ENCODE results near the gene MLH1.

The MLH1 gene

DNA sequence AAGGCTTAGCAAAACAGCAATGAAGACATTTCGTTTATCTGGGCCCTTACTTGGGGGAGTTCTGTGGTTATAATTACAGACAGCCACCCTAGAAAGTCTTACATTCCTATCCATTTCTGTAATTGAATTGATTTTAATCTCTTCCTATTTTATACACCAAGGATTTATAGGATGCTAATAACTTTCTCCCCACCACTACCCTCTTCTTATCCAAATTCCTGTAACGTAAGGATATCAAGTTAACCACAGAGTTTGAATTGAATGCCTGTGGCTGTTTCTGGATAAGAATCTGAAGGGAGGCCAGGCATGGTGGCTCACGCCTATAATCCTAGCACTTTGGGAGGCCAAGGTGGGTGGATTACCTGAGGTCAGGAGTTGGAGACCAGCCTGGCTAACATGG lies 78.6 kb downstream of the MLH1 start:
- DNase-seq (ENCODE audit: low read depth): no peak
- TF ChIP-seq, protein P1, sequence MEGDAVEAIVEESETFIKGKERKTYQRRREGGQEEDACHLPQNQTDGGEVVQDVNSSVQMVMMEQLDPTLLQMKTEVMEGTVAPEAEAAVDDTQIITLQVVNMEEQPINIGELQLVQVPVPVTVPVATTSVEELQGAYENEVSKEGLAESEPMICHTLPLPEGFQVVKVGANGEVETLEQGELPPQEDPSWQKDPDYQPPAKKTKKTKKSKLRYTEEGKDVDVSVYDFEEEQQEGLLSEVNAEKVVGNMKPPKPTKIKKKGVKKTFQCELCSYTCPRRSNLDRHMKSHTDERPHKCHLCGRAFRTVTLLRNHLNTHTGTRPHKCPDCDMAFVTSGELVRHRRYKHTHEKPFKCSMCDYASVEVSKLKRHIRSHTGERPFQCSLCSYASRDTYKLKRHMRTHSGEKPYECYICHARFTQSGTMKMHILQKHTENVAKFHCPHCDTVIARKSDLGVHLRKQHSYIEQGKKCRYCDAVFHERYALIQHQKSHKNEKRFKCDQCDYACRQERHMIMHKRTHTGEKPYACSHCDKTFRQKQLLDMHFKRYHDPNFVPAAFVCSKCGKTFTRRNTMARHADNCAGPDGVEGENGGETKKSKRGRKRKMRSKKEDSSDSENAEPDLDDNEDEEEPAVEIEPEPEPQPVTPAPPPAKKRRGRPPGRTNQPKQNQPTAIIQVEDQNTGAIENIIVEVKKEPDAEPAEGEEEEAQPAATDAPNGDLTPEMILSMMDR (conservative IDR thresholded peaks at IDR 0.05; ENCODE audit: control insufficient read depth, insufficient read depth, low read depth, low read length): no peak
- H3K4me3 ChIP-seq (ENCODE audit: control insufficient read depth, low read depth, low read length): no peak overlapping the region

DNA sequence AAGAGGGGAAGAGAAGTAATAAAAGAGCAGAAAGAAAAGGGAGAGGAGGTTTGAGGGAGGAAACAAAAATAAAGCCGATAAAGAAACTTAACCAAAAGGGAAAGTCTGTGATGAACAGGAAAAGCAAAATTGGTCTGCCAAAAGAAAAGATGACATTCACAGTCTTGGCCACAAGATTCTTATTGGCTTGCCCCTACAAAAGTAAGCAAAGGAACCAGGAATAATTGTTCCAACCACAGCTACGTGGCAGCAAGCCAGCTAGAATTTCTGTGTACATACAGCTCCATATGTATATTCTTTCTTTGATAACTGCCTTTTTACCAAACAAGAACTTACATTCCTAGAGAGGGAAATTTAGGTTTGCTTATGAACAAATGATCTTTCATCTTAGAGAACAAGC lies 79.6 kb downstream of the MLH1 start:
- no peak overlapping the region for H3K4me3 ChIP-seq (ENCODE audit: control insufficient read depth, low read depth, low read length)
- DNase-seq (ENCODE audit: low read depth): peak; percentile 82
- TF ChIP-seq, protein P1 (conservative IDR thresholded peaks at IDR 0.05; ENCODE audit: control insufficient read depth, insufficient read depth, low read depth, low read length): no peak

DNA sequence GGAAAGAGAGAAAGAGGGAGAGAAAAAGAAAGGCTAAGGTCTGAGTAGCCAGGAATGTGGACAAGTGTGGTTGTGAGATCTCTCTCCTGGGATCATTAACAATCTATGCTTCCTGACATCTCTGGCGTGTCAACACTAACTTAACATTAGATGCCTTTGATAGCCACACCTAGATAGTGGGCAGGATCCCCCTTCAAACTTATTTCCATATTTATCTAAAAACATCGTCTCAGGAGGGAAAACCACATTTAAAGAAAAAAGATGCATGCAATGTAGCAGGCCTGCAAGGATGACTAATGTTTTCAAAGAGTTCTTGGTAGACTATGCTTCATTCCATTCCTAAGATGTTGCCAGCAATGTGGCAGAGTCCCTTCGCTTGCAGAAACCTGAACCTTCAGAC lies 80.9 kb downstream of the MLH1 start:
- no peak overlapping the region for H3K4me3 ChIP-seq (ENCODE audit: control insufficient read depth, low read depth, low read length)
- peak; percentile 73 for DNase-seq (ENCODE audit: low read depth)
- TF ChIP-seq, protein P1 (conservative IDR thresholded peaks at IDR 0.05; ENCODE audit: control insufficient read depth, insufficient read depth, low read depth, low read length): no peak

DNA sequence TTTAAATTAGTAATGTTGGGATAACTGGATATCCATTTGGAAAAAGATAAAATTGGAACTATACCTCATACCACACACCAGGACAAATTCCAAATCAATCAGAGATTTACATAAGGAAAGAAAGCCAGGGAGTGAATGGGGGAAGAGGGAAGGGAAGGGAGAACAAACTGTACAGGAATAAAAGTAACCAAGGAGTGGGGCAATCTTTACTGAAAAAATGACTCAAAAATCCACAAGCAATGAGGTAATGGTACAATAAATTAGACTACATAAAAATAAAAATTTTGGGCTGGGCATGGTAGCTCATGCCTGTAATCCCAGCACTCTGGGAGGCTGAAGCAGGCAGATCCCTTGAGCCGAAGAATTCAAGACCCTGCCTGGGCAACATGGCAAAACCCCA lies 82.6 kb downstream of the MLH1 start:
- no peak overlapping the region for H3K4me3 ChIP-seq (ENCODE audit: control insufficient read depth, low read depth, low read length)
- peak; percentile 63 for DNase-seq (ENCODE audit: low read depth)
- TF ChIP-seq, protein P1 (conservative IDR thresholded peaks at IDR 0.05; ENCODE audit: control insufficient read depth, insufficient read depth, low read depth, low read length): no peak

DNA sequence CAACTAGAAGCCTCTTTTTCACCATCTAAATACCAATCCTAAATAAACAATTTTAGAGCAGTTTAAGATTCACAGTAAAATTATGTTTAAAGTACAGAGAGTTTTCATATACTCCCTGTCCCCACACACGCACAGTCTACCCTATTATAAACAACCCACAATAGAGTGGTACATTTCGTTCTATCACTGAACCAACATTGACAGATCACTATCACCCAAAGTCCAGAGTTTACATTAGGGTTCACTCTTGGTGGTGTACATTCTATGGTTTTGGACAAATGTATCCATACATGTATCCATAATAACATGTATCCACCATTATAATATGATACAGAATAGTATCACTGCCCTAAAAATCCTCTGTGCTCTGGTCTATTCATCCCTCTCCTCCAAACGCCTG lies 89.0 kb downstream of the MLH1 start:
- DNase-seq (ENCODE audit: low read depth): no peak
- TF ChIP-seq, protein P1 (conservative IDR thresholded peaks at IDR 0.05; ENCODE audit: control insufficient read depth, insufficient read depth, low read depth, low read length): no peak
- no peak overlapping the region for H3K4me3 ChIP-seq (ENCODE audit: control insufficient read depth, low read depth, low read length)

DNA sequence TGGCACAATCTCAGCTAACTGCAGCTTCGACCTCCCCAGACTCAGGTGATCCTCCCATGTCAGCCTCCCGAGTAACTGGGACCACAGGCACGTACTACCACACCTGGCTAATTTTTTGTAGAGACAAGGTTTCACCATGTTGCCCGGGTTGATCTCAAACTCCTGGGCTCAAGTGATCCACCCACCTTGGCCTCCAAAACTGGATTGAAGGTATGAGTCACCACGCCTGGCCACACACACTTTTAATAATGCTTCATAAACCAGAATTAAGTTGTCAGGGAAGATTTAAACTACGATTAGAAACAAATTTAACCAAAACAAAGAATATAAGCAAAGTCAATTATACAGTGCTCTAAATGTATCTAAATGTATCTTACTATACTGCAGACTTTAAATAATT lies 93.6 kb downstream of the MLH1 start:
- peak; percentile 30 for DNase-seq (ENCODE audit: low read depth)
- TF ChIP-seq, protein P1 (conservative IDR thresholded peaks at IDR 0.05; ENCODE audit: control insufficient read depth, insufficient read depth, low read depth, low read length): no peak
- no peak overlapping the region for H3K4me3 ChIP-seq (ENCODE audit: control insufficient read depth, low read depth, low read length)

DNA sequence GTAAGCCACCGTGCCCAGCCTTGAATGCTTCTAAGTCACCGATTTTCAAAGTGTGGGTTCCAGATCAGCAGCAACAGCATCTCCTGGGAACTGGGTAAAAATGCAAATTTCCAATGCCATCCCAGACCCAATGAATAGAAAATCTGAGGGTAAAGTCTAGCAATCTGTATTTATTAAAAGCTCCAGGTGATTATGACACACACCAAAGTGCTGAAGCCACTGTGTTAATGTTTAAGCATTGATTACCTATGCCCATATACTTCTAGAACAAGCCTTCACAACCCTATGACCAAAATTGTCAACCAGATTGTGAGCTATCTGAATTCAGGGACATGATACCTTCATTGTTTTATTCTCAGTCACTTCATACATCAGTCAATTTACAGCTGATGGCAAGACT lies 94.6 kb downstream of the MLH1 start:
- H3K4me3 ChIP-seq (ENCODE audit: control insufficient read depth, low read depth, low read length): no peak overlapping the region
- no peak for DNase-seq (ENCODE audit: low read depth)
- TF ChIP-seq, protein P1 (conservative IDR thresholded peaks at IDR 0.05; ENCODE audit: control insufficient read depth, insufficient read depth, low read depth, low read length): no peak
